A673 (cell line): ENCODE measurements around the gene IFT122.

Source experiments
- EZH2 ChIP-seq: fragments of 200-600 bp; sonication (generic); IDR thresholded peaks from 2 replicates; pipeline ENCODE4 v1.6.1; 2017; ENCODE audit warnings: borderline replicate concordance, low read depth, mild to moderate bottlenecking, mixed read lengths, antibody characterized with exemption, low read length; ENCODE audit not compliant: poor library complexity, severe bottlenecking
- TF ChIP-seq, protein P1 (sequence below): fragments of 300-800, 200-600 bp; sonication (generic); conservative IDR thresholded peaks from 2 replicates; pipeline ENCODE4 v1.5.1; 2017; ENCODE audit warnings: low read depth, mild to moderate bottlenecking, antibody characterized with exemption, low read length, moderate library complexity, mixed read lengths

DNA sequence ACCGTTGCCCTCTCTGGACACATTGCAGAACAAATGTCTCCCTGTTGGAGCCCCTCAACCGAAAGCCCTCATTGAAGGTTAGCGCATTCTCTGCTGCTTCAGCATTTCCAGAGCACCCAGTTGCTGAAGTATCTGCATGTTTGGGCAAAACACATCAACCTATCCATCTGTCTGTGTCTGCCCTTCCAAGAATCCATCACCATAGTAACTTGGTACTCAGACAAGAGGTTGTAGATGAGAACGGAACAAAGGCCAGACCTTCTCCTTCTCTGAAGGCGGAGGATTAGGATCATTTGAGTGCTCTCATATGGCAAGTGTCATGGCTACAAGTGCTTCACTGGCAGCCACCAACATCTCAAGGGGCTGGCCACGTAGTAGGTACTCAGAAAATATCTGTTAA lies 65.3 kb downstream of the IFT122 start:
- no peak for TF ChIP-seq EZH2
- TF ChIP-seq, protein P1, sequence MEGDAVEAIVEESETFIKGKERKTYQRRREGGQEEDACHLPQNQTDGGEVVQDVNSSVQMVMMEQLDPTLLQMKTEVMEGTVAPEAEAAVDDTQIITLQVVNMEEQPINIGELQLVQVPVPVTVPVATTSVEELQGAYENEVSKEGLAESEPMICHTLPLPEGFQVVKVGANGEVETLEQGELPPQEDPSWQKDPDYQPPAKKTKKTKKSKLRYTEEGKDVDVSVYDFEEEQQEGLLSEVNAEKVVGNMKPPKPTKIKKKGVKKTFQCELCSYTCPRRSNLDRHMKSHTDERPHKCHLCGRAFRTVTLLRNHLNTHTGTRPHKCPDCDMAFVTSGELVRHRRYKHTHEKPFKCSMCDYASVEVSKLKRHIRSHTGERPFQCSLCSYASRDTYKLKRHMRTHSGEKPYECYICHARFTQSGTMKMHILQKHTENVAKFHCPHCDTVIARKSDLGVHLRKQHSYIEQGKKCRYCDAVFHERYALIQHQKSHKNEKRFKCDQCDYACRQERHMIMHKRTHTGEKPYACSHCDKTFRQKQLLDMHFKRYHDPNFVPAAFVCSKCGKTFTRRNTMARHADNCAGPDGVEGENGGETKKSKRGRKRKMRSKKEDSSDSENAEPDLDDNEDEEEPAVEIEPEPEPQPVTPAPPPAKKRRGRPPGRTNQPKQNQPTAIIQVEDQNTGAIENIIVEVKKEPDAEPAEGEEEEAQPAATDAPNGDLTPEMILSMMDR, result no peak
